ENCODE data around the gene TRAPPC2. TPM values are rescaled to one million over a fixed set of nuclear protein-coding genes. Genes with fewer than 3 reads are reported as not detected.

TRAPPC2 gene
- total and polyA plus RNA-seq, 2 of the 4 experiments (the other 2 are of a cell fraction): 11.3 to 13.8 TPM

GRCh38 chrX:13756381-13756780 lies 22.0 kb upstream of the TRAPPC2 start:
- Histone ChIP-seq H3K4me2 (ENCODE audit: low read depth, low read length) (no peak overlapping the region), H2AK9ac (replicated peaks; ENCODE audit: low read depth, low read length, poor library complexity) (no peak overlapping the region), H3K9me1 (ENCODE audit: insufficient read depth, low read length) (no peaks in the 10 kb centered on the region), H3K79me1 (ENCODE audit: low read depth in 1 of 2, low read length in 2 of 2) (no peaks in the 10 kb centered on the region), H4K91ac (ENCODE audit: insufficient read depth, low read depth, low read length) (no peak overlapping the region), H3K9ac (ENCODE audit: low read depth, low read length) (no peak overlapping the region), H3K23ac (ENCODE audit: low read depth, low read length) (no peak overlapping the region), H3K27me3 (ENCODE audit: control insufficient read depth, insufficient read depth, low read length) (no peaks in the 10 kb centered on the region), H2BK120ac (ENCODE audit: low read depth, low read length) (no peak overlapping the region), H2BK20ac (ENCODE audit: low read depth, low read length) (no peak overlapping the region), H2AK5ac (ENCODE audit: low read depth, low read length) (no peak overlapping the region), H3K27ac (ENCODE audit: insufficient read depth, low read length) (no peak overlapping the region), H4K5ac (ENCODE audit: low read depth, low read length) (no peak overlapping the region), H3K56ac (ENCODE audit: extremely low read depth, insufficient read depth, low read length) (no peak overlapping the region), H3K14ac (replicated peaks; ENCODE audit: low read depth, low read length) (no peak overlapping the region), H4K20me1 (ENCODE audit: insufficient read depth, low read length) (no peaks in the 10 kb centered on the region), H3K4ac (ENCODE audit: low read depth, low read length) (no peak overlapping the region), H3K4me3 (ENCODE audit: insufficient read depth, low read depth, low read length) (no peak overlapping the region), H3K4me1 (ENCODE audit: control insufficient read depth, insufficient read depth, low read length) (no peaks in the 10 kb centered on the region), H3K9me3 (ENCODE audit: control insufficient read depth, insufficient read depth, low read length) (no peaks in the 10 kb centered on the region), H4K8ac (ENCODE audit: low read depth in 2 of 2, low read length in 2 of 2) (no peak overlapping the region), H2BK15ac (ENCODE audit: low read depth, low read length) (no peak overlapping the region), H3K36me3 (ENCODE audit: control insufficient read depth, insufficient read depth, low read length) (peaks cover 16% of the 10 kb centered on the region), H3K18ac (ENCODE audit: low read depth, low read length) (no peak overlapping the region), H2BK5ac (ENCODE audit: low read depth, low read length, poor library complexity, severe bottlenecking) (no peak overlapping the region), H2AFZ (replicated peaks; ENCODE audit: low read length, poor library complexity) (no peak overlapping the region)
- BruUV-seq (replicated peaks): no TSS peak
- POLR2A ChIA-PET (ENCODE audit: unreplicated experiment): no interaction called here
- no peak for TF ChIP-seq BHLHE40 (IDR thresholded peaks at IDR 0.05; ENCODE audit: low read depth, low read length)
- no peak for TF ChIP-seq ELK1 (IDR thresholded peaks at IDR 0.05; ENCODE audit: borderline replicate concordance, low read depth, low read length)
- TF ChIP-seq CHD1 (IDR thresholded peaks at IDR 0.05; ENCODE audit: low read depth, low read length): no peak
- TF ChIP-seq SMC3 (IDR thresholded peaks at IDR 0.05; ENCODE audit: low read depth, low read length): no peak
- no peak for TF ChIP-seq CEBPB (IDR thresholded peaks at IDR 0.05; ENCODE audit: low read depth, low read length)
- no peak for TF ChIP-seq MXI1 (IDR thresholded peaks at IDR 0.05; ENCODE audit: borderline replicate concordance, low read depth, low read length)
- no peak for TF ChIP-seq NFE2L2 (IDR thresholded peaks at IDR 0.05; ENCODE audit: low read depth, low read length)
- TF ChIP-seq FOS (IDR thresholded peaks at IDR 0.05; ENCODE audit: low read depth, low read length): no peak
- TF ChIP-seq RCOR1 (IDR thresholded peaks at IDR 0.05; ENCODE audit: insufficient replicate concordance, low read length): no peak
- no peak for TF ChIP-seq MAFK (IDR thresholded peaks at IDR 0.05; ENCODE audit: low read depth, low read length)
- intact Hi-C loops (cut with micrococcal nuclease) (no loop called here), dilution Hi-C loops (cut with HindIII; ENCODE audit: low sequenced_read_pairs, unreplicated experiment) (no loop called here), in situ Hi-C loops (cut with MboI; ENCODE audit: low sequenced_read_pairs) (no loop called here)
- CTCF ChIA-PET: no interaction called here
- 100% methylated on average over 1 of the region's 4 CpGs; no CpG with 5 or more reads in 1 of the 2 experiments for WGBS, 2 experiments (ENCODE audit: extremely low coverage in 2 of 2, insufficient read length in 1 of 2)
- ATAC-seq (ENCODE audit: low read depth) (no peak), DNase-seq (no peak)
